Bronchial epithelial cell (primary cell): Measurements from ENCODE around the gene FADS1. TPM values are rescaled to one million over a fixed set of nuclear protein-coding genes. Genes with fewer than 3 reads are reported as not detected.

Source experiments
- DNase-seq: peaks from one replicate; pipeline ENCODE4 v3.0.0-alpha.2; 2010; ENCODE audit warnings: low read depth
- FAIRE-seq: peaks from 2 replicates; lab custom pipeline; 2011; peaks lifted over from hg19 to GRCh38; lab: Jason Lieb, UNC
- H3K27me3 ChIP-seq: 2 replicates; pipeline ENCODE4 v1.5.1; 2011; ENCODE audit warnings: low read length; ENCODE audit not compliant: control insufficient read depth, insufficient read depth
- H3K36me3 ChIP-seq: 2 replicates; pipeline ENCODE4 v1.5.1; 2011; ENCODE audit warnings: low read length; ENCODE audit not compliant: control insufficient read depth, insufficient read depth
- H3K4me3 ChIP-seq: 2 replicates; pipeline ENCODE4 v1.5.1; 2011; ENCODE audit warnings: mild to moderate bottlenecking, low read depth, low read length, control low read depth
- CTCF ChIP-seq: IDR thresholded peaks from 2 replicates; pipeline ENCODE4 v1.5.1; 2011; ENCODE audit warnings: mild to moderate bottlenecking, moderate library complexity, low read length, control low read depth, inconsistent platforms; ENCODE audit not compliant: insufficient read depth, severe bottlenecking
- total RNA-seq: library from RNA; depleted of rRNA; stranded (reverse); fragments of >200 nt; gene quantifications from 2 replicates; pipeline ENCODE4 v1.2.1, GENCODE V29; 2014

FADS1 gene
- total RNA-seq, 1 donor from 2014 or later = 46.9 TPM

DNA sequence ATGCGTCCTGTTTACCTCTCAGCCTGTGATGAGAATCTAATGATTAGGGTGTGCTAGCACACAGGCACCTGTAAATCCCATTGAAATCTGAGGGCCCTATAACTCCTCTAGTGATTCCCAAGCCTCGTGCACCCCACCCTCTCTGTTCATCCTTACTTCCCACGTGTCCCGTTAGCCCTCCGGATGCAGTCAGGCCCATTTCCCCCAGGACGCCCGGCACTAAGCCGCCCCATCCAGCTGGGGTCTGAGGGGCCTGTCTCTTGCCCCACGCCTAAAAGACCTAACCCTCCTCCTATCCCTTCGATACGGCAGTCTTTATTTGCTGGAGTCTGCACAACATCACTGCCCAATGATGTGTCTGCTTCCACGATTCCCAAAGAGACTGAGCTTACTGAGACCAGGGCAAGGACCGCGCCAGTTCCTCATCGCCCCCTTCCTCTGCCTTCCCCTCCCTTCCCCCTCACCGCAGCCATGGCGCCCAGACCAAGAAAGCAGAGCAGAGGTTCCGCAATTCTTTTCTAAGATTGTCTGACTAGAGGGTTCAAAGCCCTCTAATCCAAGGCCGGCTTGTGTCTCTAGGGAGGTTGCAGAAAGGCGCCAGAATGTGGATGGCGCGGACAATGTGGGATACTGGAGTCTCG lies 10.2 kb upstream of the FADS1 start:
- no peak for TF ChIP-seq CTCF
- FAIRE-seq = no peak
- H3K27me3 ChIP-seq = no peaks in the 10 kb centered on the region
- DNase-seq = no peak
- no peaks in the 10 kb centered on the region for H3K36me3 ChIP-seq
- H3K4me3 ChIP-seq = peak overlapping the region; percentile 61

DNA sequence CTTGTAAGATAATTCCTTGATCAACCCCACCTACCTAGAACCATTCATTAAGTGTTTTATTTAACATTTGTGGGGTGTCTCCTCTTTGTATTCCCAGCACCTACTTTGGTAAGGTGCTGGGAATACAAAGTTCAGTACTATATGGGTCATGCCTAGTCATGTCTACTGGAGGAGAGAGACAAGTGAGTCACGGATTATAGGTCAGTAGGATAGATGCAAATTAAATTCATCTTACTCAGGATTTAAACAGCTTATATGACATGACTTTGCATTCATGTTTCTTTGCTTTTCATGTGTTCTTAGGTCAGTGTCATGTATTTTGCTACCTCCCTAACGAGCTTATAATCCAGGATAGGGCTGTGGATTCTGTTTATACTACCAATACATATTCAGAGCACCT lies 3.4 kb upstream of the FADS1 start:
- no peaks in the 10 kb centered on the region for H3K27me3 ChIP-seq
- no peak for TF ChIP-seq CTCF
- FAIRE-seq = no peak
- H3K4me3 ChIP-seq = no peak overlapping the region
- DNase-seq = peak; percentile 94
- no peaks in the 10 kb centered on the region for H3K36me3 ChIP-seq

DNA sequence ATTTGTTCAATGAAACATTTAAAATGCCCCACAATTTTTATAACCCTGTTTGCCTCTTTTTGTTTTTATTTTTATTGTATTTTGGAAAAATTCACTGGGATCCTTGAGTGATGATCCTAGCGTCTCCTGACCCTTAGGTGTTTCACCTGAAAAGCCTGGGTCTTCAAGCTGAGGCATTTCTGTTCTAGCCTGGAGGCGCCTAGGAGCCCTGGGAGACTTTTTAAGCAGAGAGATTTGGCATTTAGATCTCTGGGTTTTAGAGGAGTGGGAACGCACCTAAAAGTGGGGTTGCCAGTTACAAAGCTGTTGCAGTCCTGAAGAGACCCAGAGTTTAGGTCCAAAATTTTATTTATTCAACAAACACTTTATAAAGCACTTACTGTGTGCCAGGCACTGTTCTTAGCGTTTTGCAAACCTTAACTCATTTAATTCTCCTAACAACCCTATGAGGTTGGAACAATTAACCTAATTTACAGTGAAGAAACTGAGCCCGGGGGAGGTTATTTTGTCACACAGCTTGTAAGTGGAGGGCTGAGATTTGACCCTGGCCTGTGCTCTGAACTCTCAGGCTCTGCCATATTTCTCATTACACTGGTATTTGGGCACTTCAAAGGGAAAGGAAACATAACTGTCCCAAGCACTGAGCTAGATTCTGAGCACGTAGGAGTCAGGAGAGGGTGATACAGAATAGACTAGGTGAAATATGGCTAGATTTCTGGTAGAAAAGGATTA lies 834 bp upstream of the FADS1 start:
- H3K4me3 ChIP-seq = no peak overlapping the region
- FAIRE-seq = no peak
- H3K36me3 ChIP-seq = no peaks in the 10 kb centered on the region
- no peaks in the 10 kb centered on the region for H3K27me3 ChIP-seq
- no peak for DNase-seq
- TF ChIP-seq CTCF = no peak

DNA sequence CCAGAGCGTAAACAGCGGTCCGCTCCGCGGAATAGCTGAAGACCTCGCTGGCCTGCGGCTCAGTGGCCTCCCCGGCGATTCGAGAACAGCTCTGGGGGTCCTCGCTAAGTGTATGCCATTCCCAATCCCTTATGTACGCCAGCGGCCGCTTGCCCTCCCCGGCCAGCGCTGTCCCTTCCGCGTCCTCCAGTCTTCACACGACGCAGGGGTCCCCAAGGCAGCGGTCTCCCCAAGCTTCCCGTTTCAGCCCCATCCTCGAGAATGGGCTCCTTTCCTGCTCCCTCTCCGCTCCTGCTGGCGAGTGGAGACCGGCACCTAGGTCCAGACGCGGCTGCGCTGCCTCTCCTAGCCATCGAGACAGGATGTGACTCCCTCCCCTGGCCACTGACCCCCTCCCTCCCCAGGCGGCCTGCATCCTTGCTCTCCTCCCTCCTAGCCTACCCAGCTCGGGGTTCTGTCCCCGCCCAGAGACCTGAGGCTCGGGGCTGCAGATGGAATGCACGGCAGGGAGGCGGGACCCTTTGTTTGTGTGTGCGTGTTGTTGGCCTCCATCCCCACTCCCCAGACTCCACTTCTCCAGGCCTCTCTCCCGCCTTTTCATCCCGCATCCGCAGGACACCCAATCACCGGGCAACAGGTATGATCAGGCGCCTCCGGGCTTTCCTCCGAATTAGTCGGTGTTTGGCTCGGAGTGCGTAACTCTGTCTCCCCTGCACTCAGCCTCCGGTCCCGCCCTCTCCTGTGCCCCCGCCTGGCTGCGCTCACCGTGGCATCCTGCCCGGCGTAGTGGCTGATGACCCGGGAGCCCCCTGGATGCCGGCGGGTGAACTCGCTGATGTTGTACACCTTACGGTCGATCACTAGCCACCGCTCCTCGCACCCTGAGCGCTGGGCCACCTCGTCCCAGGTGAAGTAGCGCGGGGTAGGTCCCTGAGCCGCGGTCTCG lies 740 bp downstream of the FADS1 start:
- H3K27me3 ChIP-seq = no peaks in the 10 kb centered on the region
- no peak for FAIRE-seq
- no peak for TF ChIP-seq CTCF
- peak overlapping the region; percentile 63 for H3K4me3 ChIP-seq
- H3K36me3 ChIP-seq = peaks cover 1% of the 10 kb centered on the region
- DNase-seq = peak; percentile 84

DNA sequence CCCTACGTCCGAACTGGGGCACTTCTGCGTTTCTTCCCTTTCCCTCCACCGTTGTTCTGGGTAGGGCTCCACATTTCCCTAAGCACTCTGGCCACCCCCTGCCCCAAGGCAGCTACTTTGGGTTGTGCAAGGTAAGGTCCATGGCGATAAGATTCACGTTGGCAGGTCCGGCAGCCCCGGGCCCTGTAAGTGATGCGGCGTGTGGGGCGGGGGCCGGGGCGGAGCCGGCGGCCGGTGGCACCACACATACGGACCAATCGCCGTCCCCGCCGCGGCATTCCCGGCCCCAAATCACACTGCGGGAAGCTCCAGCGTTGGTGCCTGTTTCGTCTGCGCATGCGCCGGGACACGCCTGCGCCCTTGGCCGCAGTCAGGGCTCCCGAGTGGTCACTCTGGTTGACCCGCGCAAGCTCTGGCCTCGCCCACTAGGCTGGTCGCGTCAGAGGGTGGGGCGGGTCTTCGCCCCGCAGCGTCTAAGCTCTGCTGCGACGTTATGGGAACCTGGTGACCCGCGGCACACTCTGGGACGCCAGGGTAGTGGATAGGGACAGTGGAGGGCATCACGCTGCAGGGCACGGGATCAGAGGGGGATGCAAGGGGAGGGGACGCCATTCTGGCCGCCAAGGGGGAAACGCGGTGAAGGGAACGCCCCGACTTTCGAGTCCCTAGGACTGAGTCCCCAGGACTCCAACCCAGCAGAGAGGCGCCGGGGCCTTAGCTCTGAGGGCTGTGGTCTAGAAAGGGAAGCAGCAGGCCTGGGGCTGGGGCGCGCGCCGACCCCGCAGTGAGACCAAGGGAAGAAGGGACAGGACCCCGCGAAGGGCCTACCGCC lies 1.6 kb downstream of the FADS1 start:
- H3K36me3 ChIP-seq = peaks cover 3% of the 10 kb centered on the region
- no peak for FAIRE-seq
- H3K27me3 ChIP-seq = no peaks in the 10 kb centered on the region
- DNase-seq = peak; percentile 75
- TF ChIP-seq CTCF = no peak
- peak overlapping the region; percentile 63 for H3K4me3 ChIP-seq
